Stimulated activated CD4-positive, alpha-beta T cell treated with anti-CD3 and anti-CD28 coated beads, Interleukin-2, amount 100 ng/mL, for 4 hours (primary cell): ENCODE results near the gene TRIM8.
A peak's percentile ranks its signal among the peaks of the same experiment; 100 is the strongest.

ENCODE experiments used
- DNase-seq: peaks from one replicate; pipeline ENCODE4 v3.0.0-alpha.2; 2020; ENCODE audit warnings: low read depth

The TRIM8 gene

DNA sequence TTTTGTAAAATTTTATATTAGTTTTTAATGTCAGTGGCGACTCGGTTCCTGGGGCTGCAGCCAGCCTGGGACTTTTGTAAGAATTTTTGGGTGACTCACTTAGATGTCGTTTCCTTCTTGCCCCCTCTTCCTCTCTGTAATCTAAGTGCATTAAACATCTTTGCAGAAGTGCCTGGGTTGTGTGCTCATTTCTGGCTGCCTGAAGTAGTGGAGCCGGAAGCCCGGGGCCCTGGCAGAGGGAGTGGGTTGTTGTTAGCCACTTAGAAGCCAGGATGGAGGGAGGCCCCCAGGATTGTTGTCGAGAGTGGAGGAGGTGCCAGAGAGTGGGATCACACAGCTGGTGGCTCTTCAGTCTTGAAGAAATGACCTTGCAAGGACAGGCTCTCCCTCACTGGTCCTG, 11.0 kb upstream of the TRIM8 start:
- DNase-seq: no peak

DNA sequence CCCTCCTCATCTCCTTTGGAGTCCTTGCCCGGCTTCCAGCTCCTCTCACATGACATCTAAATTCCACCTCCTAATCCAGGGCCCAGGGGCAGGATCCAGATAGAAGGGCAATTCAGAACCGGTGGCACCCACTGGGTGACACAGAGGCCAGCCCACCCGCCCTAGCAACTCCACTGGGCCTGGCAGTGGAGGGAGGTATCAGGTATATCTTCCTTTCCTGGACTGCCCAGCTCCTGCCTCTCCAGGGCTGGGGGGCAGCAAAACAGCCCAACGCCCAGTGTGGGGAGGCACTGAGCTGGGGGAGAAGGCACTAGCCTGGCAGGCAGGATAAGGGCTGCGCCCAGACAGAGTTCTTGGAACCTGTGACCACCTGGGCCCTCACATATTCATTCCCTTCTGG, 10.4 kb upstream of the TRIM8 start:
- no peak for DNase-seq

GRCh38 chr10:102634686-102635085, 9.6 kb upstream of the TRIM8 start:
- DNase-seq: no peak

GRCh38 chr10:102635377-102635776, 8.9 kb upstream of the TRIM8 start:
- DNase-seq: no peak

GRCh38 chr10:102639537-102639936, 4.7 kb upstream of the TRIM8 start:
- DNase-seq: no peak

- no peak for DNase-seq
These were observed 2.9 kb upstream of the TRIM8 start for GRCh38 chr10:102641402-102641801.

DNA sequence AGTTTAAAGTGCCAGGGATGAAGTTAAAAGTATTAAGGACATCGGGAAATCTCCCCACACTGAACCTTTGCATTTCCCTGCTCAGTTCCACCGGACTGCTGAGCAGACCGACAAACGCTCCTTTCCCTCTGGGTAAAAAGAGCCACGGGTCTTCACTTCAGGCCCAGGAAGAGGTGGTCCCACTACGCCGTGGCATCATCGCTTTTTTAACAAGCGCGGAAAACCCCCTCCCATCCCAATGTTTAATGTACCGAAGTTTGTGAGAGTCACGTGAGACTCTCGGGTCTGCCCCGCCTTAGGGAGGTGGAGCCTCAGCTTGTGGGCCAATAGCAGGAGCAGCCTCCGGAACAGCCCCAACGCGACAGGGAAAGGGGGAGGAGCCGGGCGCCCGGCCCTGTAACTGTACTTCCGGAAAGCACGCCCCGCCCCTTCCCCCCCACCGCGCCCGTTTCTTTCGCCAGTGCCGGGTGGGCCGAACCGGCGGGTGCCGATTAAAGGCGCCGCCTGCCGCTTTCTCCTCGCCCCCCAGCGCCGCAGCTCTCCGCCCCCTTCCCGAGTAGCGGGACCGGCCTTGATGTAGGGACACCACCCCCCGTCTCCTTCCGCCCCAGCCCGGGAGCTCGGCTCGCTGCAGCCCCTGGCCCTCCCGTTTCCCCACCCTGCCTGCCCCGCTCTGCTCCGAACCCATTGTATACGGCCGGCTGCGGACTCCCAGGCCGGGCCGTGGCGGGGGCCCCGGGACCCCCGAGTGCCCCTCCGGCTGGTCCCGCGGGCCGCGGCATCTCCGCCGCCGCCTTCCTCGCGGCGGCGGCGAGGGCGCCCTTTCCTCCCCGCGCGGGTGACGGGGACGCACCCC, 2.2 kb upstream of the TRIM8 start:
- peak; percentile 97 for DNase-seq

DNA sequence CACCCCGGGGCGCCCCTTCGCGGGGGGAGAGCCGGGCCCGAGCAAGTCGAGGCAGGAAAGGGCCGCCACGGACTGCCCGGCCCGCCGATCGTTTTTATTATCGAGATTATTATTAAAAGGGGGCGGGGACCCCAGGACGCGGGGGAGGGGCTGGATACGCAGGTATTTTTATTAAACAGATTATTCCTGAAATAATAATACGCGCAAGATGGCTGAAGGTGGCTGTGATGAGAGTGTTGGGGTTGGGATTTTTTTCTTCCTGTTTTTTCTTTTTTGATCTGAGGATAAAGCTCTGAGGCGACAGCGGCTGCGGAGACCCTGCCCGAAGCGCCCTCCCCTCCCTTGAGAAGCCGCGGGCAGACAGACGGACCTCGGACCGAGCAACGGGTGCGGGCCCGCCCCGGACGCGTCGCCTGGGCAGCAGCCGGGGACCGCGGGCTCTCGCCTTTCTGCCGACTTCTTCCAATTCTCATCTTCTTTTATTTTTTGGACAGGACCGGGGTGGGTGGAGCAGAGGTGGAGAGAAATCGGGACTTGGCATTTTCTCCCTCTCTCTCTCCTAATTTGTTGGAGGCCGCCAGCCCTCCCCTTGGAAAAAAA, 1.4 kb upstream of the TRIM8 start:
- DNase-seq: no peak

DNA sequence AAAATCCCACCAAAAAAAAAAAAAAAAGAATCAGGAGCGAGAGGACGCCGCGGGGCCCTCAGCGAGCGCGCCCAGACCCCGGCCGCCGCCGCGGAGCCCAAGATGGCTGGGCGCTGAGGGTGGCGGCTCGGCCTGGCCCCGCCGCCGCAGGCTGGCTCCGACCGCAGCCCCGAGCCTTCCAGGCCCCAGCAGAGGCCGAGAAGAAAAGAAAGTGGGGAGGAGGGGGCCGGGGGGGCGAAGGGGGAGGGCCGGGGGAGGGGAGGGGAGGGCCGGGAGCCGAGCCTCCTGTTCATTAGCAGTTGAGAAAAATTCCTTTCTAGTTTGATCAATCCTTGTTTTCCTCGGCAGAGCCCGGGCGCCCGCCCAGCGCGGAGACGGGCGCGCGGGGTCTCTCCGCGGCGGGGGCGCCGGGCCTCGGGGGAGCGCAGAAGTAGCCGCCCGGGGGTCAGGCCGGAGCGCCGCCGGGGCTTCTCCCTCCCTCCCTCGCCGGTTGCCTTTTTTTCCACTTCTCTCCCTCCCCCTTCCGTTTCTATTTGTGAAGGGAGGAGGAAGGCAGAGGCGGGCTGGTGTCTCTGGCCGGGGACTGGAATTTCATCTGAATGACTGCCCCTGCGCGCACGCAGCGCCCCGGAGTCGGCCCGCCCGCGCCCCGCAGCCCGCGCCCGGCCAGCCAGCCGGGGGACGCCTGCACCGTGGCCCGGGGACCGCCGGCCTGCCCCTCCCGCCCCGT, 778 bp upstream of the TRIM8 start:
- no peak for DNase-seq

GRCh38 chr10:102644646-102645387, 538 bp downstream of the TRIM8 start:
- DNase-seq: peak; percentile 70

GRCh38 chr10:102645388-102645740, 1.1 kb downstream of the TRIM8 start:
- DNase-seq: no peak

- peak; percentile 61 for DNase-seq
These were observed 1.7 kb downstream of the TRIM8 start for GRCh38 chr10:102645741-102646609.

- no peak for DNase-seq
These were observed 2.5 kb downstream of the TRIM8 start for GRCh38 chr10:102646610-102647442.

DNA sequence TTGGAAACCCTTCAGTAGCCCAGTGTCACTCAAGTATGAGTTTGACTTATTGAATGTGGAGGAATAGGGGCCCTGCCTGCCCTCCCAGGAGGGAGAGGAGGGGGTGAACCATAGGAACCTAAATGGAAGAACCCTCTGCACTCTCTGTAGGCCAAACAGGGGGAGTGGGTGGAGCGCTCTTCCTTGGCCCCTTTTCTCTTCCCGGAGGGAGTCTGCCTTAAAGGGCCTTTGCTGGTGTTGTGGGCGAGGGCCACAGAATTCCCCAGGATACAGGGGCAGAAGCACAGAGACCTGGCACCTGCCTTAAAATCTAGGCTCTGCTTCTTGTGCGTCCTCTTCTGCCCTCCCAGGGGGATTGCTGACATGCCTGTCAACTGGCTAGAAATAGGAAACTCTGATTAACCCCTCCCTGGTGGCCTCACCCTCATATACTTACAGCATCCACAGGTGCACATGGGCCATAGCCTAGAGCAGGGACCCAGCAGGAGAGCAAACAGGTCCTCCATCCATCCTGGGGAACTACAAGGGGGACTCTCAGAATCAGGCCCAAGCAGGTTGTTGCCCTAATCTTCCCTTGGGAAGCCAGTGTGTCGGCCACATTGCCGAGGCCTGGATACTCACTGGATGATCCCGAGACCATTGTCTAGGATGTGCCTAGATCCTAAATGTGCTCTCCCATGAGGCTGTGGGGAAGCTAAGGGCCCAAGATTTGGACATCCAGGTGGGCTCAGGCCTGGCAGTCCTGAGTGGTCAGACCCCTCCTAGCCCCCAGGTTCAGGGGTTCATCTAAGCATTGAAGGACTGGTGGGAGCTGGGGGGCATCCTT, 3.4 kb downstream of the TRIM8 start:
- no peak for DNase-seq

DNA sequence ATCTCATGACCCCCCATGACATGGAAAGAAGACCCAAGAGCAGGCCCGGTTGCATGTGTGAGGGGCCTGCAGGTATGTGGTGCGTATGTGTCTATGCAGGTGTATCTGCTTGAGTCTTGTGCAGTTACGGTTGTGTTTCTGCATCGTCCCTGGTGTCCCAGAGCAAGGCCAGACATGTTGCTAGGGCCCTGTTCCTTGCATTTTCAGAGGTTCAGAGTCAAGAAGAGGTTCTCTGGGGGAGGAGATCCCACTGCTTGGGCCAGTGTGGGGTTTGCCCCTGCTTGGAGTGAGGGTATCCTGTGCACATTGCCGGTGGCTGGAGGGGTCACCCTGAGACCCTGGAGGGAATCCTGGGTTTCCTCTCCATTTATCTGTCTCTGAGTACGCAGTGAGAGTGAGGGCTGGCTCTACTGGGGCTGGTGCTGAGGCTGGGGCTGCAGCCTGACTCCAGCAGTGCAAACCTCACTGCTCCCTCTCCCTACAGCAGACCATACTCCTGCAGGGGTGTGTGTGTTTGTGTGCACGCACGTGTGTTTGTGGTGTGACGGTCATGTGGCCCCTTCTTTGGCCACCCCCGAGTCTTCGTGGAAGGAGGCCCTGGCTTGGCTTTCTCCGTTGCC, 4.1 kb downstream of the TRIM8 start:
- DNase-seq: no peak

- no peak for DNase-seq
These were observed 4.9 kb downstream of the TRIM8 start for GRCh38 chr10:102648889-102649796.

DNA sequence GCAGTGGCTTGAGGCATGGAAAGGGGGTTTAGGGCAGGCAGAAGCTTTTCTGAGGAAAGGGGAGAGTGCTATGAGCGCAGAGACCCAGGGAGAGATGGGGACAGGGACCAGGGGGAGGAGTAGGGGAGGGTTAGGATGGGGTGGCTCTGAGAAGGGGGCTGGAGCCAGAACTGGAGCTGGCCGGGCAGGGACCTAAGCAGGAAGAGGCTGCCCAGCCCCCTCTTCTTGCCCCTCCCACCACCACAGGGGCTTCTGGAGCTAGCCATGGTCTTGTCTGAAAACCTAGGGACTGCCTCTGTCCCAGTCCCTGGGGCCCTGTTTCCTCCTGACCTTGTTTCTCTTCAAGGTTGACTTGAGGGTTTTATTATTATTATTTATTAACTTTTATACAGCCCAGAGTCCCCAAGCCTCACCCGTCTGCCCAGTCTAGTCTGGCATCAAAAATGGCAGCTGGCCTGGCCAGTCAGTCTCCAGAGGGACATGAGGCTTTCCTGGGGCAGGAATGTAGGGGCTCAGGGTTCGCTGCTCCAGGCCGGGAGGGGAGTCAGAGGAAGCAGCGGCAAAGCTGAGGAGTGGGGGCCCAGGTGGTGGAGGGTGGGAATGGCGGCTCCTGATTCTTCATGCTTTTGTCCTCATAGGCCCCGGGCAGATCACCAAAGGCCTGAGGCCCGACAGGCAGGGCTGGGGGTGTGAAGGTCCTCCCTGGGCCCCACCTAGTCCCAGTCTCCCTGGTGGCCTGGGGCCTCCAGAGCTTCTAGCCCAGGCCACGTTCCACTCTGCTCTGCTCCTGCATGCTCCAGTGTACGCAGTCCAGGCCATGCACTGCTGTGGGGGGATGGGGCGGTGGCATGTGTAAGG, 5.7 kb downstream of the TRIM8 start:
- no peak for DNase-seq
